Measurements from ENCODE around the gene MAD1L1. TPM values are rescaled to one million over a fixed set of nuclear protein-coding genes. Genes with fewer than 3 reads are reported as not detected.
"Not testable (repeated sequence)": the region's sequence is repeated elsewhere in the genome, so short reads cannot be mapped to it uniquely, and the experiment has no call there.

Gene MAD1L1
- total and polyA plus RNA-seq, 11 donors: 11.1 to 29.7 (median 20.9) TPM

DNA sequence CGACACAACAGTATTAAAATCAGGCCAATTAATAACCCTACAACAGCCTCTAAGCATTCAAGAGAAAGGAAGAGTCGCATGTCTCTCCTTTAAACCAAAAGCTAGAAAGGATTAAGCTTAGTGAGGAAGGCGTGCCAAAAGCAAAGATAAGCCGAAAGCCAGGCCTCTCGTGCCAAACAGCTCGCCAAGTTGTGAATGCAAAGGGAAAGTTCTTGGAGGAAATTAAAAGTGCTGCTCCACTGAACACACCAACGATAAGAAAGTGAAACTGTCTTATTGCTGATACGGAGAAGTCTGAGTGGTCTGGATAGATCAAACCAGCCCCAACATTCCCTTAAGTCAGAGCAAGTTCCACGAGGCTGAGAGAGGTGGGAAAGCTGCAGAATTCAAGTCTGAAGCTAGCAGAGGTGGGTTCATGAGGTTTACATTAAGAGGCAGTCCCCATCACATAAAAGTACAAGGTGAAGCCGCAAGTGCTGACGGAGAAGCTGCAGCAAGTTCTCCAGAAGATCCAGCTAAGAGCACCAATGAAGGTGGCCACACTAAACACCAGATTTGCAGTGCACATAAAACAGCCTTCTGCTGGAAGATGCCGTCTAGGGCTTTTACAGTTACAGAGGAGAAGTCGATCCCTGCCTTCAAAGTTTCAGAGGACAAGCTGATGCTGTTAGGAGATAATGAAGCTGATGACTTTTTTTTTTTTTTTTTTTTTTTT lies 194.8 kb downstream of the MAD1L1 start:
- H3K36me3 ChIP-seq: no peaks in the 10 kb centered on the region
- TF ChIP-seq, protein P1, sequence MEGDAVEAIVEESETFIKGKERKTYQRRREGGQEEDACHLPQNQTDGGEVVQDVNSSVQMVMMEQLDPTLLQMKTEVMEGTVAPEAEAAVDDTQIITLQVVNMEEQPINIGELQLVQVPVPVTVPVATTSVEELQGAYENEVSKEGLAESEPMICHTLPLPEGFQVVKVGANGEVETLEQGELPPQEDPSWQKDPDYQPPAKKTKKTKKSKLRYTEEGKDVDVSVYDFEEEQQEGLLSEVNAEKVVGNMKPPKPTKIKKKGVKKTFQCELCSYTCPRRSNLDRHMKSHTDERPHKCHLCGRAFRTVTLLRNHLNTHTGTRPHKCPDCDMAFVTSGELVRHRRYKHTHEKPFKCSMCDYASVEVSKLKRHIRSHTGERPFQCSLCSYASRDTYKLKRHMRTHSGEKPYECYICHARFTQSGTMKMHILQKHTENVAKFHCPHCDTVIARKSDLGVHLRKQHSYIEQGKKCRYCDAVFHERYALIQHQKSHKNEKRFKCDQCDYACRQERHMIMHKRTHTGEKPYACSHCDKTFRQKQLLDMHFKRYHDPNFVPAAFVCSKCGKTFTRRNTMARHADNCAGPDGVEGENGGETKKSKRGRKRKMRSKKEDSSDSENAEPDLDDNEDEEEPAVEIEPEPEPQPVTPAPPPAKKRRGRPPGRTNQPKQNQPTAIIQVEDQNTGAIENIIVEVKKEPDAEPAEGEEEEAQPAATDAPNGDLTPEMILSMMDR (IDR thresholded peaks at IDR 0.05): no peak
- no peak for TF ChIP-seq POLR2A (IDR thresholded peaks at IDR 0.05)
- 21 to 29% (median 22%) methylated on average over 13 of the region's 13 CpGs for WGBS, 4 donors
- H3K27ac ChIP-seq: peak overlapping the region in 8 of 12 donors; percentile 5 to 65 (median 16)
- no peaks in the 10 kb centered on the region for H3K27me3 ChIP-seq
- intact Hi-C loops (cut with DNase I): no loop called here
- H3K4me1 ChIP-seq: peaks cover 0 to 21% (median 11%) of the 10 kb centered on the region in 12 donors
- ATAC-seq (peak in 3 of 4 donors; percentile 31 to 71 (median 63)), DNase-seq (peak in 3 of 5 donors; percentile 44 to 56 (median 47))
- peak overlapping the region in 10 of 12 donors; percentile 7 to 55 (median 34) for H3K4me3 ChIP-seq
- H3K9me3 ChIP-seq: no peaks in the 10 kb centered on the region

DNA sequence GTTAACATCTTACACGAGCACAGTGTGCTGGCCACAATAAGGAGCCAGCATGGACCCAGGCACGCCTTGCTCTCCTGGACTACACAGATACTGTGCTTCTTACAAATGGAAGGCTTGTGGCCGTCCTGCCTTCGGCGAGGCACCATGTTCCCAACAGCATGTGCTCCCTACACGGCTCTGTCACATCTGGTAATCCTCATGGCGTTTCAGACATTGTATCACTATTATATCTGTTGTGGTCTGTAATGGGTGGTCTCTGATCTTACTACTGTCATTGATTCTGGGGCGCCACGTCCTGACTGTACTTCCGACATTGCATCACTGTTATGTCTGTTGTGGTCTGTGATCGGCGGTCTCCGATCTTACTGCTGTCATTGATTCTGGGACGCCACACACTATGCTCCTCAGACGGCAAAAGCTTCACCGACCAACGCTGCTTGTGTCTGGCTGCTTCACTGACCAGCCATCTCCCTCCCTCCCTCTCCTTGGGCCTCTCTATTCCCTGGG lies 195.4 kb downstream of the MAD1L1 start:
- DNase-seq (peak in 2 of 5 donors; percentile 17 to 25), ATAC-seq (peak in 3 of 4 donors; percentile 6 to 57 (median 28))
- peak overlapping the region in 7 of 12 donors; percentile 5 to 65 (median 14) for H3K27ac ChIP-seq
- peaks cover 0 to 21% (median 11%) of the 10 kb centered on the region in 12 donors for H3K4me1 ChIP-seq
- intact Hi-C loops (cut with DNase I): no loop called here
- no peaks in the 10 kb centered on the region for H3K9me3 ChIP-seq
- WGBS, 4 donors: 55 to 69% (median 65%) methylated on average over 17 of the region's 17 CpGs
- H3K27me3 ChIP-seq: no peaks in the 10 kb centered on the region
- H3K4me3 ChIP-seq: peak overlapping the region in 10 of 12 donors; percentile 7 to 55 (median 34)
- no peaks in the 10 kb centered on the region for H3K36me3 ChIP-seq
- TF ChIP-seq, protein P1 (IDR thresholded peaks at IDR 0.05): no peak
- no peak for TF ChIP-seq POLR2A (IDR thresholded peaks at IDR 0.05)

DNA sequence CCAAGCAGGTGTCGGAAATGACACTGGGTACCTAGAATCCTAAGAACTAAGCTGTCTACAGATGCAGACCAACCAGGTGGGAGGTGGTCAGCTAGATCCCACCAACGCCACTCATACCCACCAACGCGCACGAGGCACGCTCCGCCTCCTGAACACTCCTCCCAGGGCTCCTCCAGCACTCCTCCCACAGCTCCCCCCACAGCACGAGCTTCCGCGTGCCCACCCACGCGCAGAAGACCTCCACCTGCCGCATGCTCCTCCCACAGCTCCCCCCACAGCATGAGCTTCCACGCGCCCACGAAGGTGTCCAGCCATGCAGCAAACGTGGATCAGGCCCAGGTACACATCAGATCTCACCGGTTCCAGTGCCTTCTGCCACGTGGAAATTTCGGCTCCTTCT lies 196.0 kb downstream of the MAD1L1 start:
- 92 to 95% (median 93%) methylated on average over 18 to 20 of the region's 20 CpGs for WGBS, 4 donors

DNA sequence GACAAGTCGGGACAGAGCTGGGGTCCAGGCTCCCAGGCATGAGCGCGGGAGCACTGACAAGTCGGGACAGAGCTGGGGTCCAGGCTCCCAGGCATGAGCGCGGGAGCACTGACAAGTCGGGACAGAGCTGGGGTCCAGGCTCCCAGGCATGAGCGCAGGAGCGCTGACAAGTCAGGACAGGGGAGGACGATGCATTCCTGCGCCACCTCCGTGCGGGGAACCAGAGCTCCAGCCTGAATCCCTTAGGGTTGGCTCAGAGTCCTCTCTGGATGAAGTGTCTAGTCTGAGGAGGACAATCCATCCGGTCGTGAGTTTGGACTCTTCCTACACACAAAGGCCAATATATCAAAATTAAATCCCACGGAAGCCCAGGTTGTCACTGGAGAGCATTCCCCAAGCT lies 196.5 kb downstream of the MAD1L1 start:
- H3K36me3 ChIP-seq; H3K4me3 ChIP-seq; intact Hi-C loops (cut with DNase I); H3K27ac ChIP-seq; H3K27me3 ChIP-seq; ATAC-seq; H3K9me3 ChIP-seq: not testable (repeated sequence)
- peak in 2 of 5 donors; percentile 9 to 41 for DNase-seq
- WGBS, 4 donors: 90 to 99% (median 95%) methylated on average over 8 to 12 of the region's 16 CpGs
- peaks cover 0 to 29% (median 11%) of the 10 kb centered on the region in 12 donors for H3K4me1 ChIP-seq

More for the DNA sequence above, 196.0 kb downstream of the MAD1L1 start:
- Histone ChIP-seq H3K4me3 (no peak overlapping the region), H3K27me3 (no peaks in the 10 kb centered on the region), H3K4me1 (peaks cover 0 to 23% (median 11%) of the 10 kb centered on the region in 12 donors), H3K27ac (no peak overlapping the region), H3K36me3 (no peaks in the 10 kb centered on the region), H3K9me3 (no peaks in the 10 kb centered on the region)
- ATAC-seq (no peak), DNase-seq (peak in 2 of 5 donors; percentile 25 to 47)
- intact Hi-C loops (cut with DNase I): no loop called here
- TF ChIP-seq, protein P1 (IDR thresholded peaks at IDR 0.05): no peak
- no peak for TF ChIP-seq POLR2A (IDR thresholded peaks at IDR 0.05)
